DMS 273 treated with DMSO at 0.1 percent for 48 hours (cell line): ENCODE results near the gene ZFPL1.
"Not testable (repeated sequence)": the region's sequence is repeated elsewhere in the genome, so short reads cannot be mapped to it uniquely, and the experiment has no call there.

Experiments used
- DNase-seq: peaks from one replicate; lab custom pipeline; 2025; lab: John Stamatoyannopoulos, UW

Gene ZFPL1

DNA sequence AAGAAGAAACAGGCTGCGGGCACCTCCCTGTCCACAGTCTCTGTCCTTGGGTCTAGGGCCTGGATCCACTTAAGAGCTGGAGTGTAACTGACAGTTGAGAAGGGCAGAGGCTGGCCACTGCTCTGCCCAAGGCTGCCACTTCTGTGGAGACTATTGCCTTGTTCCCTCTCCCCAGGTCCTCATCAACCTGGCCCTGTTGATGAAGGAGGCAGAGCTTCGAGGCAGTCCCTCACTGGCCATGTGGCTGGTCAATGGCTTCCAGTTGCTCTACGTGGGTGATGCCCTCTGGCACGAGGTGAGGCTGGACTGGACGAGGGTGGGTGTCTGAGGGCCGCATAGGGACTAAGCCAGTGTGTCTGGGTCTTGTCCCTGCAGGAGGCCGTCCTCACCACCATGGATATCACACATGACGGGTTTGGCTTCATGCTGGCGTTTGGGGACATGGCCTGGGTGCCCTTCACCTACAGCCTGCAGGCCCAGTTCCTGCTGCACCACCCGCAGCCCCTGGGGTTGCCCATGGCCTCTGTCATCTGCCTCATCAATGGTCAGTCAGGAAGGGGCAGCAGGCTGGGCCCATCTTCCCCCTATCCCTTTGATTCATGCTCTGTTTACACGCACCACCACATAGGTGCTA is 30.6 kb downstream of the ZFPL1 start:
- DNase-seq, result no peak

DNA sequence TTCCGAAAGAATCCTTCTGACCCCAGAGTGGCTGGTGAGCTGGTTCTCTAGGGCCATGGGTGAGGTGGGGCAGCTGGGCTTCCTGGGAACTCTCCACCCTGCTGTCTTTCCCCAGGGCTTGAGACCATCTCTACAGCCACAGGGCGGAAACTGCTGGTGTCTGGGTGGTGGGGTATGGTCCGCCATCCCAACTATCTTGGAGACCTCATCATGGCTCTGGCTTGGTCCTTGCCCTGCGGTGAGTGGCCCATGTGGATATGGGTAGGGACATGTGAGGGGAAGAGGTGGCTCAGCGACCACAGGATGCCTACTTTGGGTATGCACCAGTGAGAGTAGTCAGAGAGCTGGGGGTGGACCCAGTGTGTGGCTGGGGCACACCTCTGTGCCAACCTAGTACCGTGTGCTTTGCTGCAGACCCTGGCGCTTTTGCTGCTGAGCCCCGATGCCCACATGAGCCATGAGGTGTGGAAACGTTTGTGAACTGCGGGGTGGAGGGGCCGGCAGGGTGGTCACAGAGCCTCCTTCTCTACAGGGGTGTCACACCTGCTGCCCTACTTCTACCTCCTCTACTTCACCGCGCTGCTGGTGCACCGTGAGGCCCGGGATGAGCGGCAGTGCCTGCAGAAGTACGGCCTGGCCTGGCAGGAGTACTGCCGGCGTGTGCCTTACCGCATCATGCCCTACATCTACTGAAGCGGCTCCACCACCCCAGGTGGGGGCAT is 31.5 kb downstream of the ZFPL1 start:
- no peak for DNase-seq

DNA sequence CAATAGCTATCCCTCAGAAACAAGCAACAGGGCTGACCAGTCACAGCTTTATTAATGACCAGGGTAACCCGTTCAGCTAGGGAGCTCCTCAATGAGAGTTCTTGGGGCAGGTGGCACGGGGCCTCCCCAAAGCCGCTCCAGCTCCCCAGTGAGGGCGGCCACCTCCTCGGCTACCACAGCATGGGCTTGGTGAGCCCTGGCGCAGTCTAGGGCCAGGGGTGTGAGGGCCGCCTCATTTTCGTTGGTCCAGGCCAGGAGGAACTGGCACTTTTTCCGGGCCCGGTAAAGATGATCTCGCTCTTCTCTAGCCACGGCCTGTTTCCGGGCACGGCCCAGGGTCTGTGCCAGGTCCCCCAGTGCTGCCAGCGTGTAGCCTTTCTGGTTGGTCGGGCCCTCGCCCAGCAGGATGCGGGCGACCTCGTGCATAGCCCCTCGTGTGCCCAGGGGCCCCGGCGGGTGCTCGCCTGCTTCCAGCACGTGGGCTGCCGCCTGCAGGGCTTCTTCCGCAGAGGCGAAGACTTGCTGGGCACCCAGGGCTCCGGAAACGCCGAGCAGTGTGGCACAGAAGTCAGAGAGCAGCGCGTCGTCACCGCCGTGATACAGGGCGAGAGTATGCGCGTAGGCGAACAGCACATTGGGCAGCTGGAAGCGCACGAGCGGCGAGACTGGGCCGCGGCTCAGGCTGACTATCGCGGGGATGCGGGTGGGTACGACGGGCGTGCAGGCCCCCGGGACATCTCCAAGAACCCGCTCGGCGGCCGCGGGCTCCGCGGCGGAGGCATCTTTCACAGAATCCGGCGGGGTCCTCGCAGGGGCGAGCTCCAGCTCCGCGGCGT is 32.6 kb downstream of the ZFPL1 start:
- no peak for DNase-seq

DNA sequence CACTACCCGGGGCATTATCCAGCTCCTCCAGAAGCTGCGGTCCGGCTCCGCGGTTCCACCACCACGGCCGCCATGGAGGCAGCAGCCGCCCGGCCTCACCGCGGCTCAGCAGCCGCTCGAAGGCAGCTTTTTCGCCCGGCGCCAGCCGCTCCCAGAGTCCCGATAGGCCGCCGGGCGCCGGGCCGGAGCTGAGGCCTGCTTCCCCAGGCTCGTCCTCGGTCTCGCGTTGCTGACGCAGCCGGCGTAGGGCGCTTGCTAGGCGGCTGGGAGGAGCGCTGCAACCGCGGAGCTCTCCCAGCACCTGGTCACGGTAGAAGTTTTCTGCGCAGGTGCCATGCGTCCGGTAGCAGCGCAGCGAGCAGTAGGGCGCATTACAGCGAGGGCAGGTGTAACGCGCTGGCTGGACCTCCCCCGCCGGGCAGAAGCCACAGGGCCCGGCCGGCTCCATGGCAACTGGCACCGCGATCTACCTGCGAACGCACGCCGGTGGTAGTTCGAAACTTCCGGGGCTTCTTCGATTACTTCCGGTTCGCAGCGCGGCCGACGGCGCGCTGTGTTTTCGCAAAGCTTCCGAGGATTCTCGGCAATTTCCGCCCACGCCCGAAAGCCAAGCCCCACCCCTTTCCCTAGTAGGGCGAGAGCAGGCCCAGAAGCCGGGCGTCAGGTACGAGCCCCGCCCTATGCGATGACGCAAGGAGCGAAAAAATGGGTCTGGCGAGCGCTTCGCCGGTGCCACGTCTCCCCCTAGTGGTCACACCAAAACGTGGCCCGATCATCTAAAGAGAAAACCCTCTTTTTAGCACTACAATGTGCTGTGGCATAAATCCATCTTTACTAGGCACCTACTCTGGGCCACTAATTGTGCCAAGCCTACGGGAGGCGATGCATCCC is 33.4 kb downstream of the ZFPL1 start, which contains the start of gene ZNHIT2:
Gene ZNHIT2 (minus strand): TSS at position 496 of the 891 bp plus-strand sequence. CDS start 48 bp downstream, at position 448.
- peak; percentile 83 for DNase-seq

DNA sequence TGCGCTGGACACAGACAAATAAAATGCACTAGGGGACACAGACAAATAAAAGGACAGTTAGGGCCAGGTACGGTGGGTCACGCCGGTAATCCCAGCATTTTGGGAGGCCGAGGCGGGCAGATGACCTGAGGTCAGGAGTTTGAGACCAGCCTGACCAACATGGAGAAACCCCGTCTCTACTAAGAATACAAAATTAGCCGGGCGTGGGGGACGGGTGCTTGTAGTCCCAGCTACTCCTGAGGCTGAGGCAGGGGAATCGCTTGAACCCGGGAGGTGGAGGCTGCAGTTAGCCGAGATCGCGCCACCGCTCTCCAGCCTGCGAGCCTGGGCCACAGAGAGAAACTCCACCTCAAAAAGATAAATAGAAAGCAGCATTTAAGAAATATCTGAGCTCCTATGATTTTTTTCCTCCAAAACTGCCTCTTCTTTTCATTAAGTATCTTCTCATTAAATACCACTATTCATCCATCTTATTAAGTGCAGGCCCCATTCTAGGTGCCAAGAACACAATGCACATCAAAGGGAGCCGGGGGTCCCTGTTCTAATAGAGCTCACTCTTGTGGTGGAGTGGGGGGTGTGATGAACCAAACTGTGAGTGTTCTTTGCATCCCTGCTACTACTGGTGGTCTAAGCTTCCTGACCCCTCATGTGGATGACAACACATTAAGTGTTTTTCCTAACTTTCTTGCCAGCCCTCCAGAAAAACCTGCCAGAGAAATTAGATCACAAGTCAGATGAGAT is 34.2 kb downstream of the ZFPL1 start:
- DNase-seq, result no peak

DNA sequence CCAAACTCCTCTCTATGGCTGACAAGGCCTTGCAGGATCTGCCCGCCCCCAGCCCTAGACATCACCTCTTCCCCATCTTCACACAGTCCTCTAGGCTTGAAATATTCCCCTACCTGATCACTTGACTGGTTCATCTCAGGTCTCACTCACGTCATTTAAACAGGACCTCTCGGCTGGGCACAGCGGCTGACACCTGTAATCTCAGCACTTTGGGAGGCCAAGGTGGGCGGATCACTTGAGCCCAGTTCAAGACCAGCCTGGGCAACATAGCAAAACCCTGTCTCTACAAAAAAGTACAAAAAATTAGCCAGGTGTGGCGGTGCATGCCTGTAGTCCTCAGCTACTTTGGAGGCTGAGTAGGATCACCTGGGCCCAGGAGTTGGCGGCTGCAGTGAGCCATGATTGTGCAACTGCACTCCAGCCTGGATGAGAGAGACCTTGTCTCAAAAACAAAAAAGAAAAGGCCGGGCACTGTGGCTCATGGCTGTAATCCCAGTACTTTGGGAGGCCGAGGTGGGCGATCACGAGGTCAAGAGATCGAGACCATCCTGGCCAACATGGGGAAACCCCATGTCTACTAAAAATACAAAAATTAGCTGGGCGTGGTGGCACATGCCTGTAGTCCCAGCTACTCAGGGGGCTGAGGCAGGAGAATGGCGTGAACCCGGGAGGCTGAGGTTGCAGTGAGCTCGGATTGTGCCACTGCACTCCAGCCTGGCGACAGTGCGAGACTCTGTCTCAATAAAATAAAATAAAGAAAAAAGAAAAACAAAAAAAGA is 35.1 kb downstream of the ZFPL1 start:
- DNase-seq, result not testable (repeated sequence)

DNA sequence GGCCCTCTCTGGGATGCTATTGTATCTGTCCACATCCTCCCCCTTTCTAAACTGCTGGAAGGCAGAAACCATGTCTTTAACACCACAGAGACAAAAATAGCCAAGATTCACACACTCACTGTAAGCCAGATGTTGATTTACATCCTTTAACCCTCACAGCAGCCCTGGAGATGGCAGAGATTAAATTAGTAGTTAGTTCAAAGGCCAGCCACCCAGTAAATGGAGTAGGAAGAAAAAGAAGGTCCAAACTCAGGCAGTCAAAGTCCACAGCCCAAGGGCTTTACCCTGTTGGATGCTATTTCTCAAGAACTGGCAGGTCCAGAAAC is 35.6 kb downstream of the ZFPL1 start:
- DNase-seq, result no peak

DNA sequence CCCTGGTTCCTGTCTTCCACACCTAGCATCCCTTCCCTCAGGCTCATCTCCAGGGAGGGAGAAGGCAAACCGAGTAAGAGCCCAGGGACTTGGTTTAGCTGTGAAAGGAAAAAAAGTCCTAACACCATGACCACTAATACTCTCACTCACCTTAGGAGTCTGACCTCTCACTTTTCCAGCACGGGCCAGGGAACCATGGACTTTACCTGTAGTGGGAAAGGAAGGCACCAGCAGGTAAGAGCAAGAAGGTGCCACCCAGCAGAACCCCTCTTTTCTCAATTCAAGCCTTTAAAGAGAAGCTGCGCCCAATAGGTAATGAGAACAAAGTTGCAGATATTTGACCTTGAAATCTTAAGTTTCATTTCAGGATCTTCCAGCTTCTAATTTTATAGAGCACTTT is 36.8 kb downstream of the ZFPL1 start:
- DNase-seq, result no peak

DNA sequence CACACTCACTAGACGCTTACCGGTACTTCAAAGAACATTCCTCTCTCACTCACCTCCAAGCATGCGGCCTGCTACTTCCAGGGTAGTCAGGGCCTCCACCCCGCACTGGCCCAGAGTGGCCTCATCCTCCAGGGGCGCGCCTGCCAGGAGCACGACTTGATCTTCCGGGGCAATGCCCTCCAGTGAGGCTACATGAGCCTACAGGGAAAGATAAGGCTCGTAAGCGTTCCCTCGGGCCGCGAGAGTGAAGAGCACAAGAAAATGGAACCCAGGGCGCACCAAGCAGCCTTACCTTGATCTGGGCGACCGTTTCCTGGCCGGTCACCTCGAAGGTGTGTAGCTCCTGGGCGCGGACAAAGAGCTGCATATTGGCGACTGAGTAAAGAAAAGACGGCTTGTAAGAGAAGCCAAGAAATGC is 37.4 kb downstream of the ZFPL1 start:
- DNase-seq, result no peak

DNA sequence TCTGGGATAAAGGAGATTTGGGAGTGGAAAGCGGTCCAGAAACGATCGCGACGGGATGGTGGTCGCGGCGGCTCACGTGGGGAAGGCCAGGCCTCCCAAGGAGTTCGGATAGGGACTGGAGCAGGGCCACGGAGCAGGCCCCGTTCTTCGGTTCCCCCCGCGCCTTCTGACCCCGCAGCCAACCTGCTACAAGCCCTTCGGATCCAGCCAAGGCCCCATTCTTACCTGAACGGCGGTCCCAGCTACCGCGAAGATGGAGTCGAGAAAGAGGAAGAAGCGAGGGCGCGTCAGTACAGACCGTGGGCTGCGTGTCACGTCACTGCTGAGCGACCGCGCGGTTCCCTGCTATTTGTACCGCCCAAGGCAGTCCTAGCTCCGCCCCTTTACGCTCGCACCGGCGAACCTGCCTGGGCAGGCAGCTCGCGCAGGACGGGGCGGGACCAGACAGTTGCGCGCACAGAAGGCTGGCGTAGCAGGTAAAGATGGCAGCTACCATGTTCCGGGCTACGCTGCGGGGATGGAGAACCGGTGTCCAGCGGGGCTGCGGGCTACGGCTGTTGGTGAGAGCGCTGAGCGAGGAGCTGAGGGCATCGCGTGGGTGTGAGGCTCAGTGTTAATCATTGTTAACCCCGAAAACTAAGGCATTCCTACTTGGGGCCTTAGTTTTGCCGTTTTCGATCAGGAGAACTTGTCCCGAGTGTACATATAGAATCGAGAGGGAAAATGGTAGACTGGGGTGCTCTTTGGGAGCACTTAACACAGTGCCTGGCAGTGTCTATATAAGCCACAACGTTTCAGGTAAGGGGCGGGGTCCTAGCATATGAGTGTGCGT is 38.1 kb downstream of the ZFPL1 start, which contains the start of the genes FAU and MRPL49:
Gene FAU (minus strand): TSS at position 270 of the 832 bp plus-strand sequence. CDS start 321 bp downstream, outside the sequence.
Gene MRPL49 (plus strand): TSS at position 457 of the 832 bp plus-strand sequence. CDS start 26 bp downstream, at position 483.
- DNase-seq, result peak; percentile 93

DNA sequence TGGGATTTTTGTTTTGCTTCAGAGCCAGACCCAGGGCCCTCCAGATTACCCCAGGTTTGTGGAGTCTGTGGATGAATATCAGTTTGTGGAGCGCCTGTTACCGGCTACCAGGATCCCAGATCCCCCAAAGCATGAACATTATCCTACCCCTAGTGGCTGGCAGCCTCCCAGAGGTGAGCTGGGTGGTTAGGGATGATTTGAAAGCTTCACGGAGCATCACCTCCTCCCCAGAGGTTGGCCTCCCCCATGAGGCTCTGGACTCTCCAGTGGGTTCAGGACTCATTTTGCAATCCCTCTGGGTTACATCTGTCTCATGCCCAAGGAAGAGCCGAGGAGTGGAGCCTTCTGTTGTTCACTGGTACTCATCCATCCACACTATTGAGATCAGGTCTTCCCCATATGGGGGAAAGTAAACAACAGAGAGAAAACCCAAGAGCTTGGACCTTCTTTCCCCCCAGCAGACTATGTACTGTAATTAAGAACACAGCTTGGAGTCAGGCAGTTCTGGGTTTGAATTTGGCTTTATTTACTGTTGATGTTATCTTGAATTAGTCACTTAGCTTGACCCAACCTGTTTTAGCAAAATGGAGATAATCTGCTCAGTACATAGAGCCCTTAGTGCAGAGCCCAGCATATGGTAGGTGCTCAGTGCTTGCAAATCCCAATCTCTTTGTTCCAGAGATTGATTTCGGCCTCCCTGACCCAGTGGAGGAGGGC is 40.6 kb downstream of the ZFPL1 start:
- no peak for DNase-seq

DNA sequence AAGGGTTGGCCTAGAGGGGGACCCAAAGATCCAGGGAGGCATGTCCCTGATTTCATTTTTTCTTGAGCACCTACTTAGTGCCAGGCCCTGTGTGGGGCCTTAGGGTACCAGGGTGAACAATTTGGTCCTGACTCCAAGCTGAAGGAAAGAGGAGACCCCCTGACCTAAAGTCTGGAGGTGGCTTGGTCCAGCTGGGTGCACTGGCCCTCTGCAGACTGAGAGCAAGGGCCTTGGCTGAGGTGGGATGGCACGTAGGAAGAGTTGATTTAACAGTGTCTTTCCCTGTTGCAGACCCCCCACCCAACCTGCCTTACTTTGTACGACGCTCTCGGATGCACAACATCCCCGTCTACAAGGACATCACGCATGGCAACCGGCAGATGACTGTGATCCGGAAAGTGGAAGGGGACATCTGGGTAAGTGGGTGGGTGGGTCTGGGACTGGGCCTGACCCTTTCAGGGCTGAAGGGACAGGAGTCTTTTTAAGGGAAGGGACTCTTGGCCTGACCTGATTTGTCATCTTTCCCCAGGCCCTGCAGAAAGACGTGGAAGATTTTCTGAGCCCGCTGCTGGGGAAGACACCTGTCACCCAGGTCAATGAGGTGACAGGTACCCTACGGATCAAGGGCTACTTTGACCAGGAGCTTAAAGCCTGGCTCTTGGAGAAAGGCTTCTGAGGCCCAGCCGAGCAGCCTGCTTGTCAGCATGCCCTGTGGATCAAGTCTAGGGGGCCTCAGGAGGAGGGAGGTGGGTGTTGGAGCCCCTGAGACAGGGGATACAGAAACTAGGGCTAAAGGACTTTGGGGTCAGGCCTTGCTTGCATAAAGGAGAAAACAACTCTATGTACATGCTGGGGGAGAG is 41.4 kb downstream of the ZFPL1 start:
- no peak for DNase-seq

DNA sequence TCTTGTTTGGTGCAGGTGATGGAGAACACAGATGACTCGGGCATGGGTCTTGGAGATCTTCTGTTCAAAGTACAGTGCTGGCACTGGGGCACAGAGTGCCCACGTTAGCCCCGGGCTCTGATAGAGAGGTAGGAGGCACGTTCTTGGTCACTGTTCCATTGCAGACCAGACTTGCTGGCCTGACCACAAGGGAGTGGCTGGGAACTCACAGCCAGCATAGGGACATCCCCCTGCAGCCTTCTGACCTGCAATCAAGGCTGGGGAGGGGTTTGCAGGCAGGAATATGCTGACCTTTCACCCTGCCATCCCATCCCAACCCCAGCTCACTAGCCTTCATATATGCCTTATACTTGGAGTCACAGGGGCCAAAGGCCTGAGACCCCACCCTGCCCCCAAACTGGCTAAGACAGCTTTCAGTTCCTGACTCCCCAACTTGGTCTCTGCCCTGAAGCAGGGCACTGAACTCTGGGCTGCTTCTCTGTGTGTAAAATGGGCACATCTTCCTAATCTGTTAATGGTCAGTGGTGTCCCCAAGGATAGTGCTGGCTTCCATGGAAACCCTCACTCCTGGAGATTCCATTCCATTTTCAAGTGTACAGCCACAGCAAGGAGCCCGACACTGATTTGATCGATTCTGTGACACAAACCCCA is 42.7 kb downstream of the ZFPL1 start:
- no peak for DNase-seq

DNA sequence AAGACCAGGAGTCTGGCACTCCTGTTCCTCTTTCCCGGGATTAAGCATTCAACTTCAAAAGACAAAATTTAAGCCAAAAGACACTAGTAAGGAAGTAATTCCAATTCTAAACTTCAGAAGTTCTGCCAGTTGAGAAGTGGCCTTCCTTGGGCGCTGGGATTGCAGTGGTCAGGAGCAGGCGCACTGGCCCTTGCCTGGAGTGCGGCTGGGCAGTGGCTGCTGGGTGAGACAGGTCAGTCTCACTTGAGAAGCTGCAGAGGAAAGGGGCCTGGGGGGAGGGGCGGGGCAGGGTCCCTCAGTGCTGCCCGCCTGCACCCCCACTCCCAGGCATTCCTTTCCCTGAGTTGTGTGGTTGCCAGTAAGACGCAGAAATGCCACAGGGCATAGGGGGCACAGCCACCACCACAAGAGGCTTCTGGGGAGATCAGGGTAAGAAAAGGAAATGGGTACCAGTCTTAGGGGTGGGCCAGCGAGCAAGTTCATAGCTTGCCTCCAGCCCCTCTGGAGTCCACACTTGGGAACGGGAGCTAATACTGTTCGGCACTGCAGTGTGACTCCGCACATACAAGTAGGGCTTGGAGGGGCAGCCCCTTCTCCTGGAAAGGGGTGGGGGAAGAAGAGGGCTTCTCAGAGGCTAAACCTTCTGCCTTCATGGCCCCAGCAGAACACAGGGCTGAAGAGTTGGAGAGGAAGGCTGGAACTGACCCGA is 43.6 kb downstream of the ZFPL1 start:
- DNase-seq, result no peak

DNA sequence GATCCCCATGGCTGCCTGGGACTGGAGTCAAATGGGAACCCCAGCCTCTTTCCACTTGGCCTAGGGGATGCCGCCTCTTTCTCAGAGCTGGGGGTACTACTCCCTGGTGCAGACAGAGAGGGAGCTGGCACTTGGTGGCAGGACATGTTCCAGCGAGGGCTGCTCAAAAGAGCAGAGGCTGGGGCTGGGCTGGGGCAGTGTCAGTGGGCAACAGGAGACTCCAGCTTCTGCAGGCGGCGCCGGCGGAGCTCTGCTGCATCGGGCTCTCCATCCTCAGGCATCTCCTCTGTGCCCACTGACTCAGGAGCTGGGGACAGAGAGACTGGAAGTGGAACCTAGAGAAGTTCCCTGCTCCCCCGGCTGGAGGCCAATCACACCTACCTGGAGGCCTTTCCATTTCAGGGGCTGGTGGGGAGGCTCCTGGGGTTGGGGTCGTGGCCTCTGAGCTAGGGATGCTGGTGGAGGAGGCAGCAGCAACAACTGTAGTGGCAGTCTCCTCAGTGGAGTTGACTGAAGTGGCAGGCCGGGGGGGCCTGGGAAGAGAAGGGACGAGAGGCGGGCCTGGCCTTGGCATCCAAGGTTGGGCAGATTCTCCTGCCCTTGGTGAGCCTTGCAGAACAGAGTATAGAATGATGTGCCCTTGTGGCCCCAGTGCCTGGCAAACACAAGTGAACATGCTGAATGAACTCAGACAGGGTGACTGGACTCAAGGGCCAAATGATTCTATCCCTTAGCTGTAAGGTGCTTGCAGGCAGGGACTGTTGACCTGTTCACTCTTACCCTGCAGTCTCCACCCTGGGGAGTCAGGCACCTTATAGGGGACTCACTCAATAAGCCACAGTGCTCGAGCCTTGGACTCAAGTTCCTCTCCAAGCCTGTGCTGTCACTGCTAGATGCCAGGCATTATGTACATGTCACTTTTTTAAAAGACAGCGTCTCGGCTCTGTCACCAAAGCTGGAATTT is 44.4 kb downstream of the ZFPL1 start:
- no peak for DNase-seq
